Gastroesophageal sphincter (tissue), 4 donors: ENCODE measurements around the gene PLEKHO2. TPM values are rescaled to one million over a fixed set of nuclear protein-coding genes. Genes with fewer than 3 reads are reported as not detected.

Experiments
- ATAC-seq: fragments of 150-250 bp; one replicate; pipeline ENCODE4 v1.9.1; 2016; ENCODE audit warnings: mild to moderate bottlenecking, moderate library complexity
- H3K27ac ChIP-seq, 4 donors: fragments of 200-600 bp; sonication (generic) in 3 of 4; 1 replicate in 3 of 4; 2 replicates in 1 of 4; pipeline ENCODE4 v1.5.1; 2016 to 2019
- H3K27me3 ChIP-seq: fragments of 200-600 bp; sonication (generic); one replicate; pipeline ENCODE4 v1.5.1; 2019
- H3K36me3 ChIP-seq, 2 donors: fragments of 200-600 bp; sonication (generic); one replicate each; pipeline ENCODE4 v1.5.1; 2019; ENCODE audit warnings: control low read depth in 1 of 2
- H3K4me1 ChIP-seq, 3 donors: fragments of 200-600 bp; sonication (generic); 1 replicate in 2 of 3; 2 replicates in 1 of 3; pipeline ENCODE4 v1.5.1; 2016 to 2019; ENCODE audit warnings: control low read depth in 2 of 3
- H3K4me3 ChIP-seq, 2 donors: fragments of 200-600 bp; sonication (generic); one replicate each; pipeline ENCODE4 v1.5.1; 2019; ENCODE audit warnings: mild to moderate bottlenecking in 1 of 2, moderate library complexity in 1 of 2
- H3K9me3 ChIP-seq, 3 donors: fragments of 200-600 bp; sonication (generic); one replicate each; pipeline ENCODE4 v1.5.1; 2017 to 2019; ENCODE audit warnings: control low read depth in 2 of 3
- CTCF ChIP-seq, 4 experiments: fragments of 200-600 bp in 2 of 4; fragments of 450-650 bp in 2 of 4; sonication (generic) in 1 of 4; IDR thresholded peaks; one replicate each; pipeline ENCODE4 v1.5.1; 2017 to 2019; ENCODE audit warnings: antibody characterized with exemption in 4 of 4, mild to moderate bottlenecking in 2 of 4, moderate library complexity in 2 of 4
- EP300 ChIP-seq: sonication (generic); formaldehyde crosslinking; IDR thresholded peaks from one replicate; pipeline ENCODE4 v1.6.1; 2017; ENCODE audit warnings: antibody characterized with exemption, mild to moderate bottlenecking
- POLR2A ChIP-seq, 2 donors: fragments of 450-650 bp; IDR thresholded peaks; one replicate each; pipeline ENCODE4 v1.6.1; 2017; ENCODE audit warnings: antibody characterized with exemption in 2 of 2, mild to moderate bottlenecking in 2 of 2, moderate library complexity in 1 of 2
- POLR2AphosphoS5 ChIP-seq: sonication (generic); formaldehyde crosslinking; IDR thresholded peaks from one replicate; pipeline ENCODE4 v1.6.1; 2017; ENCODE audit warnings: antibody characterized with exemption
- WGBS, 2 donors: methylation state at CpG; one replicate each; pipeline ENCODE4 v1.1.5; 2018; ENCODE audit warnings: low coverage in 1 of 2; 5-methylcytosine and 5-hydroxymethylcytosine counted together
- total RNA-seq, 4 donors: library from RNA; depleted of rRNA; stranded (reverse); fragments of >200 nt; gene quantifications; one replicate each; pipeline ENCODE4 v1.1.0, GENCODE V29; 2016

The PLEKHO2 gene
- total RNA-seq, 4 donors from 2014 or later = 27.1 to 47.9 (median 43.1) TPM

- no peak overlapping the region for H3K4me3 ChIP-seq
These were observed 25.3 kb upstream of the PLEKHO2 start for GRCh38 chr15:64816452-64816851.

GRCh38 chr15:64824929-64825430 is 16.7 kb upstream of the PLEKHO2 start:
- 5 to 20% methylated on average over 2 to 4 of the region's 17 CpGs for WGBS, 2 donors
- Histone ChIP-seq H3K27ac (peak overlapping the region in 3 of 4 donors; percentile 49 to 82 (median 81)), H3K9me3 (no peaks in the 10 kb centered on the region), H3K4me3 (peak overlapping the region; percentile 8 to 49), H3K36me3 (peaks cover 0 to 6% of the 10 kb centered on the region in 2 donors), H3K27me3 (no peaks in the 10 kb centered on the region), H3K4me1 (peaks cover 0 to 36% (median 15%) of the 10 kb centered on the region in 3 donors)
- TF ChIP-seq EP300 (no peak), POLR2AphosphoS5 (no peak), POLR2A (IDR thresholded peaks at IDR 0.05) (no peak), CTCF (IDR thresholded peaks at IDR 0.05) (no peak)
- ATAC-seq = peak; percentile 1

More at GRCh38 chr15:64816452-64816851, 25.3 kb upstream of the PLEKHO2 start:
- Histone ChIP-seq H3K36me3 (peaks cover 0 to 11% of the 10 kb centered on the region in 2 donors), H3K27ac (no peak overlapping the region), H3K9me3 (no peaks in the 10 kb centered on the region), H3K4me1 (no peaks in the 10 kb centered on the region), H3K27me3 (no peaks in the 10 kb centered on the region)
- TF ChIP-seq POLR2A (IDR thresholded peaks at IDR 0.05) (no peak), POLR2AphosphoS5 (no peak), CTCF (IDR thresholded peaks at IDR 0.05) (no peak), EP300 (no peak)
- 100% methylated on average over 1 of the region's 13 CpGs; no CpG with 5 or more reads in 1 of the 2 donors for WGBS, 2 donors
- ATAC-seq = no peak

- Histone ChIP-seq H3K4me1 (peaks cover 0 to 36% (median 15%) of the 10 kb centered on the region in 3 donors), H3K27me3 (no peaks in the 10 kb centered on the region), H3K27ac (peak within 1 kb of the TSS; percentile 12 to 89 (median 82)), H3K36me3 (peaks cover 0 to 3% of the 10 kb centered on the region in 2 donors), H3K4me3 (peak within 1 kb of the TSS; percentile 8 to 59), H3K9me3 (no peaks in the 10 kb centered on the region)
- TF ChIP-seq EP300 (no peak), CTCF (IDR thresholded peaks at IDR 0.05) (peak in 2 of 4 experiments; percentile 21 to 27), POLR2AphosphoS5 (peak; percentile 58), POLR2A (IDR thresholded peaks at IDR 0.05) (peak; percentile 35 to 44)
- 18 to 27% methylated on average over 3 to 4 of the region's 35 CpGs for WGBS, 2 donors
- ATAC-seq = peak; percentile 98
These were observed 16.1 kb upstream of the PLEKHO2 start, which contains the start of gene PIF1 for GRCh38 chr15:64825431-64826294. TSS of gene PIF1 (minus strand) at chr15:64825647. CDS start at chr15:64824335, 1,312 bp downstream.

GRCh38 chr15:64828985-64829384 is 12.7 kb upstream of the PLEKHO2 start:
- TF ChIP-seq EP300 (no peak), POLR2AphosphoS5 (no peak), CTCF (IDR thresholded peaks at IDR 0.05) (no peak), POLR2A (IDR thresholded peaks at IDR 0.05) (no peak)
- no peaks in the 10 kb centered on the region for H3K27me3 ChIP-seq
- no peak overlapping the region for H3K27ac ChIP-seq
- H3K4me3 ChIP-seq = no peak overlapping the region
- no peaks in the 10 kb centered on the region for H3K36me3 ChIP-seq
- H3K9me3 ChIP-seq = no peaks in the 10 kb centered on the region
- no peak for ATAC-seq
- WGBS, 2 donors = 91 to 100% methylated on average over 2 to 5 of the region's 5 CpGs
- H3K4me1 ChIP-seq = peaks cover 0 to 23% (median 10%) of the 10 kb centered on the region in 3 donors
